ENCODE results near the gene ABCC11.
A peak's percentile ranks its signal among the peaks of the same experiment; 100 is the strongest.
"Not testable (repeated sequence)": the region's sequence is repeated elsewhere in the genome, so short reads cannot be mapped to it uniquely, and the experiment has no call there.

ABCC11 gene

DNA sequence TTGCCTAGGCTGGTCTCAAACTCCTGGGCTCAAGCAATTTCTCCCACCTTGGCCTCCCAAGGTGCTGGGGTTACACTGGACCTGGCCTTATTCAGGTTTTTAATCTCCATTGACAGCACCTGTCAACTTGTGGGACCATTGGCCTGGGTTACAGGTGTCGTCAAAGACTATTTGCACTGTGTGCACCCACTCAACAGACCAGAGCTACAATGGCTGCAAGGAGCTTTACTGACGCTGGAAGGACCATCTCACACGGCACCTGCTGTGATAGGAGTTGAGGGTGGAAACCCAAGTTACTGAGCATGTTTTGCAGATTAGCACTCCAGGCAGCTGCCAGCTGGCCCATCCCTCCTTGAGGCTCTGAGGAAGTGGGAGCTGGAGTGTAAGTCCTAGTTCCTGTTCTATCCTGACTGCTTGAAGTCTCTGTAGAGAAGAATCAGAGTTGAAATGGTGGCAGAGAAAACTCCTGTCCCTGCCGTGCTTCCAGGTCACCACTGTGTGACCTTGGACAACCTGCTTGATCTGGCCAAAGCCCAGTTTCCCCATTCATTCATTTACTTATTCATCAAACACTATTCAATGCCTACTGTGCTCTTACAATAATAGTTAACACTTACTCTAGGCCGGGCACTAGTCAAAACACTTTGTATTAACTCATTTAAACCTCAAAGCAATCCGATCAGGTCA lies 45.7 kb downstream of the ABCC11 start:
- no peak for DNase-seq (ENCODE audit: low spot score)

DNA sequence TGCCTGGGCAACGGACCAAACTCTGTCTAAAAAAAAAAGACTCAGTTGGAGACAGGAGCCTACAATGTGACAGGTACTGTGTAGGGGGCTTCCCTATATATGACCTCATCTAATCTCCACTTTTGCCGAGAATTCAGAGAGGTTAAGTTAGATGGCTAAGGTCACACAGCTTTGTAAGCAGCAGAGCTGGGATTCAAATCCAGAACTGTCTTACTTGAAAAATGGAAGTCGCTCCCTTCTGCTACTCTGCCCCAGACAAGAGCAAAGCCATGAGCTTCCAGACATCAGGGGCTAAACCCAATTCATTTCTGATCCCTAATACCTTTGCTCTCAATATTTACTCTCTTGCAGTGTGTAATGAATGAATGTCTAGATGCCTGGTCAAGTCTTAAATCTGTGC lies 50.0 kb downstream of the ABCC11 start:
- DNase-seq (ENCODE audit: low spot score) = no peak

DNA sequence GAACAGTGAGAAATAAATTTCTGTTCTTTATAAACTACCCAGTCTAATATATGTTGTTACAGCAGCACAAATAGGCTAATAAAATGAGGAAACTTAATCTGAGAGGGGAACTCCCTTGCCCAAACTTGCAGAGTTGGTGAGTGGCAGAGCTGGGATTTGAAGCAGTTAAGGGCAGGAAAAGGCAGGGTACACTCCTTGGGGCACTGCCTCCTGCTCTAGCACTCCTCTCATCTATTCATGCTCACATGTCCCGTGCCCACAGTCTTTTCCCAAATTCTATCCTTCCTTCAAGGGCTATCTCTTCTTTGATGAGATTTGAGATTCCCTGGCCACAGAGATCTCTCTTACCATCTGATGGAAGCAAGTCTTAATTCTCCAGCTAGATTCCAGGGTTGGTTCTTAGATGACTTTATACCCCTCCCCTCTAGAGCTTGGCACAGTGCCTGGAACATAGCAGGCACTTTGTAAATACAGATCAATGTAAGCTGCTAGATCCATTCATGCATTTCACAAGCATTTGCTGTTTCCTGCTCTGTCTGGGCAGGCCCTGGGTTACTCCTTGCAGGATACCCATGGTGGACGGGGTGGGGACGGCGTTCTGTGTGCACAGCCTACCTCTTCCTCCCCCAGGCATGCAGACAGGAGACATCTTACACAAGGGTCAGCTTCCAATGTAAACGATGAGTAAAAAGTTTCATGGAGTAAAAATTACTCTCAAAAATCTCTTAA lies 52.3 kb downstream of the ABCC11 start:
- no peak for DNase-seq (ENCODE audit: low spot score)

DNA sequence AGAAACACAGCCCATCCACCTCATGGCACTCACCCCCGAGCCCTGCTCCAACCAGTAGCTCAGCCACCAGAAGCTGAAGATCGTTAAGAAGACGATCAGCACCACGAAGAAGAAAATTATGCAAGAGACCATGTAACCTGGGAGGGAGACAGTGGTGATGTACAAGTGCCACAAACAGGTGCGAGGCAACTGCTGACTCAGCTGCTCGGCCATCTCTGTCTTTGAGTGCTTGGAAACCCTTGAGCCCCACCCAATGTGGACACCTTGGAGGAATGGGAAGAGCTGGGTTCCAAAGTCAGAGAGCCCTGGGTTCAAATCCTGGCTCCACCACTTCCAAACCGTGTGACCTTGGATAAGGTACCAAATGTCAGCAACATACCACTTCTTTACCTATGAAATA lies 53.5 kb downstream of the ABCC11 start:
- no peak for DNase-seq (ENCODE audit: low spot score)

DNA sequence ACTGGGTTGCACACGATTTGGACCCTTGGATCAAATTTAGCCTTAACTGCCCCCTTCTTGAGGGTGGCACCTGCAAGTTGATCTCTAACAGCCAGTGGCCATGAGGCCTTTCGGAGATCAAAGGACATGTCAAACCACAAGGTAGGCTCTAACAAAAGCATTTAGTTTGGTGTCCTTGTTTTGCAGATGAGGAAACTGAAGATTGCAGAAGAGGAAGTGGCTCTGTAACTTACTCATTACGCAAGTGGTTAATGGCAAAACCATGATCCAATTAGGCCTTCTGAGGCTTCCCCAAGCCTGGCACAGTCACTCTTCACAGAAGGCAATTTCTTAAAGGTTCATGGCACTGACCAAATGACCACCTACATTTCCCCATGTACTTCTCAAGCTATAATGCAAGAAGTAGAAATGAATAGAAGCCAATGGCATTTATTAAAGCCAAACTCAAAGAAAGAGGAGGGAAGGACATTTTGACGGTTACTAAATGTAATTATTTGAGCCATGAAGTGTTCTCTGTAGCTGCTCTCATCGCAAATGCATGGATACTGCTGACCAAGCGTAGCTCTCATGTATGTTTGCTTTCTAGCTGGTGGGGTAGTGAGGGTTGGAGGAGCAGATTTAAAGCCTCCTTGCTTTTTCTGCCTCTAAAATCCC lies 58.8 kb downstream of the ABCC11 start:
- DNase-seq (ENCODE audit: low spot score) = no peak

DNA sequence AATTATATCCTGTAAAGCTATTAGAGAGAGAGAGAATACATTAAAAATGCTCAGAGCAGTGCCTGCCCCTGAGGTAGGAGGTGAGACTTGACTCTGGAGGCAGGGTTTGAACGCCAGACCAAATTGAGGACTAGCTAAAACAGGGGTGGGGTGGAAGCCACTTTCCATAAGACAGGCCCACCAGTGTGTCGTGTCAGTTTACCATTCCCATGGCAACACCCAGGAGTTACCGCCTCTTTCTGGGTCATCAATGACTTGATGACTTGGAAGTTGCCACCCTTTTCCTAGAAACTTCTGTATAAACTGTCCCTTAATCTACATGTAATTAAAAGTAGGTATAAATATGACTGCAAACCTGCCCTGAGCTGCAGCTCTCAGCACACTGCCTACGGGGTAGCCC lies 59.6 kb downstream of the ABCC11 start:
- DNase-seq (ENCODE audit: low spot score) = no peak

DNA sequence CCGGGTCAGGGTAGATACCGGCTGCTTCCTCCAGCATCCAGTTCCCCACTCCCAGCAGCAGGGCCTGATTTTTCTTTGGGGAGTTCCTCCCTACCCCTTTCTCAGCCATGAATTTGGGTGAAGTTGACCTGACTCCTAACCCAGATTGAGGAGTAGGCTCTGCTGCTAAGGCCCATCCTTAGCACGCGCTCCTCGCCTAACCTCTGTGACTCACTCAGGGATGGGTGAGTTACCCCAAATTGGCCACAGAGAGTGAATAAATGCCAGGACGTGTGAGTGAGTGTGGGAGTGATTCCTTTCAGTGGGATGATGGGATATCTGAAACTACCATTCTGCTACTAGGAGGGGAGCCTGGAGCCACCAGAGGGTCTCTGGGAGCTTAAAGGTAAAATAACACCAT lies 62.7 kb downstream of the ABCC11 start:
- DNase-seq (ENCODE audit: low spot score) = peak; percentile 7

DNA sequence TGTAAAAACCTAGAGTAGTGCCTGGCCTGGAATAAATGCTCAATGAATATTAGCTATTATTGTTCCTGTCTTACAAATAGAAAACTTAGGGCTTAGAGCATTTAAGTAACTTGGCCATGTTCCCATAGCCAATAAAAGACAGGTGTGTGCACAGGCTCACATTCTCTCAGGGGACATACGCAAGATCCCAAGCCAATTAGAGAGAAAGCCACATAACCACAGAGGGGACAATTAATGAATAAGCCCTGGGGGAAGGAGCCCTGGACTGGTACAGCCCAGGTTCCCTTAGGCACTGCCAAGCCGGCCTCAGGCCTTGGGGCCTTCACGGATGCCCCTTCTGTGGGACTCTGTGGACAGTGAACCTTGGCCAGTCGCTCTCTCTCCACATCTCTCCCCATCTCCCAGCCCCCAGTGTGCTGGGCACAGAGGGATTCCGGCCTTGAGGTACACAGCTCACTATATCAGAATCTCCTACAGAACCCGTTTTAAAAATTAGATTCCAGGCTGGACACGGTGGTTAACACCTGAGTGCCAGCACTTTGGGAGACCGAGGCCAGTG lies 64.3 kb downstream of the ABCC11 start:
- no peak for DNase-seq (ENCODE audit: low spot score)

DNA sequence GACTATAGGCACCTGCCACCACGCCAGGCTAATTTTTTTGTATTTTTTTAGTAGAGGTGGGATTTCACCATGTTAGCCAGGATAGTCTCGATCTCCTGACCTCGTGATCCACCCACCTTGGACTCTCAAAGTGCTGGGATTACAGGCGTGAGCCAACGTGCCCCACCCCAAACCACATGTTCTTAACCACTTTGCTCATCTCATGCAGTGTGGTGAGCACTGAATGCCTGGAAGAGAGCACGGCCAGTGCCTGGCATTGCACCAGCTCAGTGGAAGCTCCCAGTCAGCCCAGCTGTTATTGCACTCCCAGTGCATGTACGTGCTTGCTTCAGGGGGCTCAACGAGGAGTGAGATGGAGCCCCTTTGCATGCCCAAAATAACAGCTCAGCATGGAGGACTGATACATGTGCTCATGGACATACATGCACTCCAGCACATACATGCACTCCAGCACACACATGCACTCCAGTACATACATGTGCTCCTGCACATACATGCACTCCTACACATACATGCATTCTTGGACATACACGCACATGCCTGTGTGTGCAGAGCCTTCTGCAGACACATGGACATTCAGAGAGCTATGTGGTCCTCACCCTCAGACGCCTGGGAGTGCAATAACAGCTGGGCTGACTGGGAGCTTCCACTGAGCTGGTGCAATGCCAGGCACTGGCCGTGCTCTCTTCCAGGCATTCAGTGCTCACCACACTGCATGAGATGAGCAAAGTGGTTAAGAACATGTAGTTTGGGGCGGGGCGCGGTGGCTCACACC lies 65.4 kb downstream of the ABCC11 start:
- DNase-seq (ENCODE audit: low spot score) = peak; percentile 6

DNA sequence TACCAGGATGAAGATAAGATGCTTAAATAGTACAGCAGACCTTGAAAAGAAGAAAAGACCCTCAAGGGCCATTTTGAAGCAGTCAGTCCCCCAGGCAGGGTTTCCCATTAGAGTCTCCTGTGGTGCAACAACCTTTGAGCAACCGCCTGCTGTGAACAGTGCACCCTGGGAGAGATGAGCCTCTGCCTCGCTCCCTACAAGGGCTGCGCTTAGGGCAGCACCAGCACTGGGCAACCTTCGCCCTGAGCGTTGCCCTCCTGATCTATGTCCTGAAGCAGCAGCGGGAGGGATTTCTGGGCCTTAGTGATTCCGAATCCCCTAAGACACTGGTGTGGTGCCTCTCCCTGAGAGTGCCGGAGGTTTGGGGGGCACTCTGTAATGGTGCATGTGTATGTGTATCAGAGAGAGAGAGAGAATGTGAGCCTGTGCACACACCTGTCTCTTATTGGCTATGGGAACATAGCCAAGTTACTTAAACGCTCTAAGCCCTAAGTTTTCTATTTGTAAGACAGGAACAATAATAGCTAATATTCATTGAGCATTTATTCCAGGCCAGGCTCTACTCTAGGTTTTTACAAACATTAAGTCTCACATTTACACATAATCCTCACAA lies 66.4 kb downstream of the ABCC11 start:
- DNase-seq (ENCODE audit: low spot score) = no peak

DNA sequence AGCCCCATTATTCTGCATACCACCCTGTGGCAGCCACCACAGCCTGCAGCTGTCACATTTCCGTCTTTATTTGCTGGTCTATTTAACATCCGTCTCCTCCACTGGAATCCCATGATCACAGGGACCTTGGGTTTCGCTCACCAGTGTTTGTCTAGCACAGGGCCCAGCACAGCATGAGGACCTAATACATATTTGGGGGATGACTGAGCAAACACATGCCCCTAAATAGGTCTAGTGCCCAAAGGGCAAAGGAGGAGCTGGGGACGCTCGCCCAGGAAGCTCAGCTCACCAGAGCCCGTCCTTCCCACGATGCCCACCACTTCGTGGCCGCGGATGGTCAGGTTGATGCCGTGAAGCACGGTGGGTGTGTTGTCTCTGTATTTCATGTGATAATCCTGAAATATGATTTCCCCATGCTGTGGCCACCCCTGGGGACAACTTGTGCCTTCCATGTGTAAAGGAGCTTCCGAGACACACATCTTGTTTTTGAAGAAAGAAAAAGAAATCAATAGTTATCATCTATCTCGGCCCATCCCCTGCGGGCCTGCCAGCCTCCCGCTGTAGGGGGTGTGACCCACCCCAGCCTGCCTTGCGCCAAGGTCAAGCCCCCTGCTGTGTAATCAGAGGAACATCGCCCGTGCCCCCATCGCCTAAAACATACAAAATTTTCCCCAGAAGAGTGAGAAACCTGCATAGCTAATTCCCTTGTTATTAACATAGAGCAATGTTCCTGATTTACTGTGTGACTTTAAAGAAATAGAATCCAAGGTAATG lies 70.5 kb downstream of the ABCC11 start:
- DNase-seq (ENCODE audit: low spot score) = no peak

DNA sequence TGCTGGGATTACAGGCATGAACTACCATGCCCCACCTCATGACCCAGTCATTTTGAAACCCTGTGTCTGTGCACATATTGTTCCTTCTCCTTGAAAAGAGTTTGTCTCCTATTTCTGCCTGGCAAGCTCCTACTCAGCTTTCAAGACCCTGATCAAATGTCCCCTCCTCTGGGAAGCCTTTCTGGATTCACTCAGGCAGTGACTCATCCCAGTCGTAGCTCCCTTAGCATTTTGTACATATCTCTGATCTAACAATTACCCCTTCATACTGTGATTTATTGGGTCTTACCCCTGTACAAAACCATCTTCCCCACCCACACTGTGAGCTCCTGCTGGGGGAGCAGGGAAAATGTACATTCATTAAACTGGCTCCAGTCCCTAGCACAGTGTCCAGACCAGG lies 73.5 kb downstream of the ABCC11 start:
- DNase-seq (ENCODE audit: low spot score) = no peak

DNA sequence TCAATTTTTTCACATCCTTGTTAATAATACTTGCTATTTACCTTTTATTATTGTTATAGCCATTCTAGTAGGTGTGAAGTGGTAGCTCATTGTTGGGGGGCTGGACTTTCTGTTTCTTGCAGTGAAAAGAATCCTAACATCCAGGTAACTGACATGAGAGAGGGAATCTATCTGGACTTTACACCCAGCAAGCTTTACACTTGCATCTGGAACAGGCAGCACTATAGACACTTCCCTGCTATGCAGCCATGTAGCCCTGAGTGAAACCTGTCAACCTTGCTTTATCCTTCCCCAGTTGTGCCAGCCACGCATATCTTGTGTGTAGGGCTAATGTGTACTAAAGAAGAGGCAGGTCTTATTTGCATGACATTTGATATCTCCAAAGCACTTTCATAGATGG lies 74.7 kb downstream of the ABCC11 start:
- no peak for DNase-seq (ENCODE audit: low spot score)

DNA sequence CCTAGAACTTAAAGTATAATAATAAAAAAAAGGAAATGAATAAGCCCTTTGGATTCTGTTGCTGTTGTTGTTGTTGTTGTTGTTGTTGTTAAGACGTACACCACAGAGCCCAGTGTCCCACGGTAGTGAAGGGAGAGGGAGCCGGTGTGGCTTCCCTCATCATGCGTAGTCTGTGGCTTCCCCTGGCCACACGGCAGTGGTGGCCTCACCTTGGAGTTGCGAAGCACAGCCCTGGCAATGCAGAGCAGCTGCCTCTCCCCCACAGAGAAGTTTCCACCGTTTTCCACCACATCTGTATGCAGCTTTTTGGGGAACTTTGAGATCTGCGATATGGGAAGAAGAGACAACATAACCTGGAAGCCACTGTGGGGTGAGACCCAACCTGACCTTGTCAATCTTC lies 77.4 kb downstream of the ABCC11 start:
- DNase-seq (ENCODE audit: low spot score) = no peak

DNA sequence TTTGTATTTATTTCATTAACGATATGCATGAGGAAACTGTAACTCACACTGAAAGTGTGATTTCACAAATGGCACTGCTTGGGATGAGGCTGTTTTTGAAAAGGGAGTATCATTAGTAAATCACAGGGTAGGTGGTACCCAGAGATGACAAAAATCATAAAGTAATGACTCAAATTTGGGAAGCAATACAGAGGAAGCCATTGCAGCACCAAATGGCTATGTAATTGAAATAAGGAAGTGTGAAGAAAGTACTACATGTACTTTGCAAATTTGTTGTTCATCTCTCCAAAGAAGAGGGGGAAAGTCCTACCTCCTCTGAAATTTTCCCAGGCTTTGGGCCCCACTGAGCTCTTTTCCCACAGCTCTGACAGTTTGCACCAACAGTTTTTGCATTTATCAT lies 79.3 kb downstream of the ABCC11 start:
- DNase-seq (ENCODE audit: low spot score) = no peak

DNA sequence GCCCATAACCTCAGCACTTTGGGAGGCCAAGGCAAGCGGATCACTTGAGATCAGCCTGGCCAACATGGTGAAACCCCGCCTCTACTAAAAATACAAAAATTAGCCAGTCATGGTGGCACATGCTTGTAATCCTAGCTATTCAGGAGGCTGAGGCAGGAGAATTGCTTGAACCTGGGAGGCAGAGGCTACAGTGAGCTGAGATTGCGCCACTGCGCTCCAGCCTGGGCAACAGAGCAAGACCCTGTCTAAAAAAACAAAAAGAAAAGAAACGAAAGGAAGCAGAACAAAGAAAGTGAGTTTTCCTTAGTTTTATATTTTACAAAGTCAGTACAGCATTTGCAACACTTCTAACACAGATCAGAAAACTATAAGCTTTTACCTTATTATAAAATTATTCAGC lies 80.7 kb downstream of the ABCC11 start:
- DNase-seq (ENCODE audit: low spot score) = not testable (repeated sequence)

DNA sequence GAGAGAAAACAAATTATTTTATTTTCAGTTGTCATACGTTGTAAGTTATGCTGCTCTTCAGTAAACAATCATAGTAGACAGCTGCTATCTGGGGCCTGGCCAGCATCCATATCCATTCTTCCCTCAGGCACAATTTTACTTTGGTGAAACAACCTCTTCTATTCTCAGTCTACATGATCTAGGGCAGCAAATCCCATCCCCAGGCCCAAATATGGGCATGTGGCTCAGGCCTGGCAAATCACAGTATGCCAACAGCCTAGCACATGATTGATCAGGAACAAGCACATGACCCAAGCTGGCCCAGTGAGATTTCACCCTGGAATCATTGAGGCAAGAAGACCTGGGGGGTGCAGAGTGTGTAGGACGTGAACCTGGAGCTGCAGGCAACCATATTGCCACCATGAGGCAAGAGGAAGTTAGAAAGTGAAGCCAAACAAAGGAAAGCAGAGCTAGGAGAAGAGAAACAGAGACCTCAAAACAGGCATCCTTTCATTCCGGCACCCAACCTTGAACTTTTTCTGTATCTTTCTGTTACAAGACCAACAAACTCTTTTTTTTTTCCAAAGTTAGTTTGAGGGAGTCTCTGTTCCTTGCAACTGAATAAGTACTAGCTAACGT lies 81.3 kb downstream of the ABCC11 start:
- no peak for DNase-seq (ENCODE audit: low spot score)

DNA sequence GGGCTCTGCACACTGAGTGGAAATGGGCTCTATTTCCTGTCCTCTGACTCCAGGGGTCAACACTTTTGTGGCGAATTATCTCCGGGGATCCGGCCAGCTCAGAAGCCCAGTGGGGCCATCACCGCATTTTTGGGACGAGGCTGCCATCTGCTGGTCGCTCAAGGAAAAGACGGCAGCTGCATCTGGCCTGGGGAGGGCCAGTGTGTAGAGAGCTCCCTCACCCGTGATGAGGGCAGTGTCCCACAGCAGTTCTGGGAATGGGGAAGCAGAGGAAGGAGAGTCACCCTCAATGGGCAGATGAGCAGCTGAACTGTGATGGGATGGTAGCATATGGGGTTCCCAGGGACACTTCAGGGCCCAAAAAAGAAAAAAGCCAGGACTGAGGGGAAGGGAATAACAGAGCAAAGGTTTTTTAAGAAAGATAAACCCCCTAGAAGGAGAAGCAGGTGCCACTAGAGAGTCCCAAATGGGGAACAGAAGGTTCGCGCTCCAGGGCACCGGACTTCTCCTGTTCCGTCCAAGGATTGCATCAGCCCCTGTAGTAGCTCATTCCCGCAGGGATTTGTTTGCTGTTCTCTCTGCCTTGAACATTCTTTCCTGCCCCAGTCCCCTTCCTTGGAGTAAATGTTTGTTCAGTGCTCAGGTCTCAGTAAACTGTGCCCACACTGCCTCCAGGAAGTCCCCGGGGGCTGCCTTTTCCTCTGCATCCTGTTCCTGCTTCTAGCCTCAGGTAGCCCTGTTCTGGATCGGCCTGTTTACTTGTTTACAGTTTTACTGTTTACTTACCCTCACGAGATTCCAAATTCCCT lies 82.2 kb downstream of the ABCC11 start:
- DNase-seq (ENCODE audit: low spot score) = peak; percentile 92

DNA sequence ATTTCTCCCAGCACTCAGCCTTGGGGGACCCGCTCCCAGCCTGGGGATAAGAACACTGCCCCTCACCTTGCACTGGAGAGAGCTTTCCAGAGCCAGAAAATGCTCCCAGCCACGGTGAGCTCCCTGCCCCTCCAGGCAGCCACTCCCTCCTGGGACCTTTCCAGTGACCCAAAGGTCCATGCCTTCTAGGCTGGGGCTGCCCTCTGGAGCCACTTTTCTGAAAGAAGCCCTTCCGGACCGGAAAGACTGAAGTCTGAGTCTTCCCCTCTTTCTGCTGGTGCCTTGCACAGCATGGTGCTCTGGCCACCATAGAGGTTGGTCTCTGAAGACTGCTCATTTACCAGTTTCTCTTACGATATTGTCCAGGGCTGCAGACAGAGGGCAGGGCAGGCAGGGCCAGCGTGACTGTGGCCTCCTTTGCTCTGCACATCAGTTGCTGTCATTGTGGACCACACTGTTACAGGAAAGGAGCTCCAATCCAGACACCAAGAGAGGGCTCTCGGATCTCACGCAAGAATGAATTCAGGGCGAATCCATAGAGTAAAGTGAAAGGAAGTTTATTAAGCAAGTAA lies 84.4 kb downstream of the ABCC11 start:
- DNase-seq (ENCODE audit: low spot score) = no peak

Data from AG20443 (cell line).